SIG-M5 treated with dmso at 0.1 percent for 504 hours (cell line): ENCODE measurements around the gene ALG9.

ENCODE experiments used
- DNase-seq: peaks from one replicate; lab custom pipeline; 2025; ENCODE audit not compliant: unreplicated experiment; lab: John Stamatoyannopoulos, UW

Gene ALG9, protein sequence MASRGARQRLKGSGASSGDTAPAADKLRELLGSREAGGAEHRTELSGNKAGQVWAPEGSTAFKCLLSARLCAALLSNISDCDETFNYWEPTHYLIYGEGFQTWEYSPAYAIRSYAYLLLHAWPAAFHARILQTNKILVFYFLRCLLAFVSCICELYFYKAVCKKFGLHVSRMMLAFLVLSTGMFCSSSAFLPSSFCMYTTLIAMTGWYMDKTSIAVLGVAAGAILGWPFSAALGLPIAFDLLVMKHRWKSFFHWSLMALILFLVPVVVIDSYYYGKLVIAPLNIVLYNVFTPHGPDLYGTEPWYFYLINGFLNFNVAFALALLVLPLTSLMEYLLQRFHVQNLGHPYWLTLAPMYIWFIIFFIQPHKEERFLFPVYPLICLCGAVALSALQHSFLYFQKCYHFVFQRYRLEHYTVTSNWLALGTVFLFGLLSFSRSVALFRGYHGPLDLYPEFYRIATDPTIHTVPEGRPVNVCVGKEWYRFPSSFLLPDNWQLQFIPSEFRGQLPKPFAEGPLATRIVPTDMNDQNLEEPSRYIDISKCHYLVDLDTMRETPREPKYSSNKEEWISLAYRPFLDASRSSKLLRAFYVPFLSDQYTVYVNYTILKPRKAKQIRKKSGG

DNA sequence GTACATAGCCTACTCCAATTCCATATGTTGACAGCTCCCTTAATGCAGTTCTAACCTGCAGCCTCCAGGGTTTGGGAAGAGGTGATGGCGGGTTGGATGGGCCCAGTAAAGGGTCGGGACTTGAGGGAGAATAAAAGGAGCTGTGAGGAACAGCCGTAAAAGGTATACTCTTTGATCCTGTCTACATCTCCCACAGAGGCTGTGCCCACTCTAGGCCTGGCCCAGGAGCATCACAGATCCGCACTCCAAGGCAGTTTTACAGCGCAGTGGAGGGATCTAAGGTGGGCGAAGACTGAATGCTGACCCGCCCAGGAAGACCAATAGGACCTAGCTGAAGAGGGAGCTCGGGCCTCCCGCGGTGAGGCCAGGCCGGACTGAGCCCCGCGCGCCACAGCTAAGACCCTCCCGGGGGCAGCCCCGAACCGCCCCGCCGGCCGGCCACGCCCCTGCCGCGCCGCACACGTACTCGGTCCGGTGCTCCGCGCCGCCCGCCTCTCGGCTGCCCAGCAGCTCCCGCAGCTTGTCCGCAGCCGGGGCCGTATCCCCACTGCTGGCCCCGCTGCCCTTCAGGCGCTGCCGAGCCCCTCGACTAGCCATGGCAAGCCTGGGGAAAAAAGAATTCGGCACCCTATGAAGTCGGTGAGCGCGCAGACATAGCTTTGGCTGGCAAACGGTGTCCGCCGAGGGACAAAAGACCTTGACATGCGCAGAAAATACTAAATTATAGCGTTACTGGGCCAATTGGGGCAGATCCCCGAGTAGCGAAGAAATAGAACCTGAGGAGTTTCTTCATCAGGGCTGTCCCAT lies at the start of gene ALG9:
Gene ALG9, minus strand, starts transcription at position 696 of the 807 bp plus-strand sequence. Its CDS starts 99 bp downstream, at position 597.
- DNase-seq, result peak; percentile 44

DNA sequence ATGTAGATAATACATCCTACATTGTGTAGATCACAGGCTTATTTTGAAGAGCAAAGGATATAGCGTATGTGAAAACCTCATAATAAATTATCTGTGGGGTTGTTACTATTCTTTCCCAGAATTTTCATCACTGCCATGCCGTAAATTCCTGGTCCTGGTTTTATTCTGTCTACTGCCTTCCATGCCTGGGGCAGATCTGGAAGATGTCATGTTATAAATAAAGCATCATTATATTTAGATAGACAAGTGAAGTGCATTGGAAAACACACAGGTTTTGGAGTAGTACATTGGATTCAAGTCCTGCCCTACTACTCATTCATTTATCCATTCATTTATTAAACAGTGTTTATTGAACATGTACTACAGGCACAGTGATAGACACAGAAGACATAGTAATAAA lies 49.5 kb upstream of the ALG9 start:
- no peak for DNase-seq

DNA sequence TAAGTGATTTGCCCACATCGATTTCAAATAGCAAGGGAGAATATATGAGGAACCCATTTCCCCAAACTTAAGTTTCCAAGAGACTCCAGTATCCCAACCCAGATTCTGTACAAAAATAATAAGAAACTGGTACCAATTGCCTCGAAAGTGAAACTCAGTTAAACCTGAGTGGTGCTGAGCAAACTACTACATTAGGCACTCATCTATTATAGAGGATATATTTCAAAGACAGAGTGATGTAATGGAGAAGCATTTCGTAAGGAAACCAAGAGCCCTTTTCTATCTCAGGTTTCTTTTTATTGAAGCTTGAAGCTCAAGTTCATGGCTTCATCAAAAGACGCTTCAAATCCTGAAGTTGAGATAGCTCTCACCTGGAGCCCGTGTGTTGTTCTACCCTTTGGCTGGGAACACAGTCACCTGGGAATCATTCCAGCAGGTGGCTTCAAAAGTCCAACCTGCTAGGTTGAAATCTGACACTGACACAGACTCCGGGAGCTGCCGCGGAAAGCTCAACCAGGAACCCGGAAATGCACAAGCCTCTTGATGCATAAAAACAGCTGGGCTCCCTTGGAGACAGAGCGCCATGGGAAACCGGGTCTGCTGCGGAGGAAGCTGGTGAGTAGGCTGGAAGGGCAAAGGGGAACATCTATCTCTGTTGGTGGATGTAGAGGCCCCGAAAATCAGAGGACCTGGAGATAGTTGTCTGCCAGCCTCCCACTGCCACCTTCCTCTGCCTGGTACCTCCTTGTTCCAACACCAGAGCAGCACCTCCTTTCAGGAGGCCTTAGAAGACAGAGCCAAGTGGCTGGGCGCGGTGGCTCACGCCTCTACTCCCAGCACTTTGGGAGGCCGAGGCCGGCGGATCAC lies 47.2 kb upstream of the ALG9 start, which contains the start of gene C11orf52:
Gene C11orf52, plus strand, starts transcription at position 524 of the 867 bp plus-strand sequence. Its CDS starts 60 bp downstream, at position 584.
- DNase-seq, result peak; percentile 49

DNA sequence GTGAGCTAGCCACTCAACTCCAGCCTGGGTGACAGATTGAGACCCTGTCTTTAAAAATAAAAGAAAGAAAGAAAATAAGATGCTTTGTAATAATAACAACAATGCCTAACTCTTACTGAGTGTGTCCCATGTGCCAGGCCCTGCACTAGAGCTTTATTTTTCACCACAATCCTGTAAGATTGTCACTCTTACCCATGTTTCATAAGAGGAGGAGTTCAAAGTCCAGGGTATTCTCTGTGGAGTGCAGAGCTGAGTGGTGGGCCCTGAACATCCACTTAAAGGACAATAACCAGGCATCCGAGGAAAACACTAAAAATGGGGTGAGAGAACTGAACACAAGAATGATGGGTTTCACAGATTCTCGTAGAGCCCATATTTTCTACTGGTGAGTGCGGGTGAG lies 46.4 kb upstream of the ALG9 start:
- DNase-seq, result no peak

DNA sequence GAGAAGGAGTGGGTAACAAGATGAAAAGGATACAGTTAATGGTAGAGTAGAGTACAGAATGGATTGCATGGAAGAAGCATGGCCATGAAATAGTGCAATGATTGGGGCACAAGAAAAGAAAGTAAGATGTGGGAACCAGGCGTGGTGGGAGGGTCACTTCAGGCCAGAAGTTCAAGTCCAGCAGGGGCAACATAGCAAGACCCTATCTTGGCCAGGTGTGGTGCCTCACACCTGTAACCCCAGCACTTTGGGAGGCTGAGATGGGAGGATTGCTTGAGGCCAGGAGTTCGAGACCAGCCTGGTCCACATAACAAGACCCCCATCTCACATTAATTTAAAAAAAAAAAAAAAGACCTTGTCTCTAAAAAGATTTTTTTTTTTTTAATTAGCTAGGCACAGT lies 45.9 kb upstream of the ALG9 start:
- no peak for DNase-seq

DNA sequence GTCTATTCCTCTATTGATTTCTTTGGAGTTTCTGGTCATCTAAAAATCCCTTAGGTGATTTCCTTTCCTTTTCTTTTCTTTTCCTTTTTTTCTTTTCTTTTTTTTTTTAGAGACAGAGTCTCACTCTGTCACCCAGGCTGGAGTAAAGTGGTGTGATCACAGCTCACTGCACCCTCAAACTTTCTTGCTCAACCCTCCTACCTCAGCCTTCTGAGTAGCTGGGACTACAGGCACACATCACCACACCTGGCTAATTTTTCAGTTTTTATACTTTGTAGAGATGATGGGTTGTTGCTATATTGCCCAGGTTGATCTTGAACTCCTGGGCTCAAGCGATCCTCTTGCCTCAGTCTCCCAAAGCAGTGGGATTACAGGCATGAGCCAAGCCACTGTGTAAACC lies 45.4 kb upstream of the ALG9 start:
- DNase-seq, result no peak

DNA sequence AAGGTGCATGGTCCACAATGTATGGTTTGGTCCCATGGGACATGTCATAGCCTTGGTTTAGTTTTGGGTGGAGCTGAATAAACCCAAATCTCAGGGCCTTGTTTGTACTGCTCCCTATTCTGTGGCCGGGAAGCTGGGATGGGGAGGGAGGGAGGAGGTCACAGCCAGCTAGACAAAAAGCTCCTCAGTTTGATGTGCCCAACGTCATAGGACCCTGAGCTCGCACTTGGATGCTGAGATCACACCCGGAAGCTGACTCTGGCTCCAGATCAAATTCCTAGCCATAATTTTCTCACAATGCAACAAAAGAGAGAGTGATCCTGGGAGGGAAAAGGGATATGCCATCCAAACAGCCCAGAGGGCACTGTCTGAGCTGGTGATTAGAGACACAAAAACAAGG lies 42.6 kb upstream of the ALG9 start:
- no peak for DNase-seq

DNA sequence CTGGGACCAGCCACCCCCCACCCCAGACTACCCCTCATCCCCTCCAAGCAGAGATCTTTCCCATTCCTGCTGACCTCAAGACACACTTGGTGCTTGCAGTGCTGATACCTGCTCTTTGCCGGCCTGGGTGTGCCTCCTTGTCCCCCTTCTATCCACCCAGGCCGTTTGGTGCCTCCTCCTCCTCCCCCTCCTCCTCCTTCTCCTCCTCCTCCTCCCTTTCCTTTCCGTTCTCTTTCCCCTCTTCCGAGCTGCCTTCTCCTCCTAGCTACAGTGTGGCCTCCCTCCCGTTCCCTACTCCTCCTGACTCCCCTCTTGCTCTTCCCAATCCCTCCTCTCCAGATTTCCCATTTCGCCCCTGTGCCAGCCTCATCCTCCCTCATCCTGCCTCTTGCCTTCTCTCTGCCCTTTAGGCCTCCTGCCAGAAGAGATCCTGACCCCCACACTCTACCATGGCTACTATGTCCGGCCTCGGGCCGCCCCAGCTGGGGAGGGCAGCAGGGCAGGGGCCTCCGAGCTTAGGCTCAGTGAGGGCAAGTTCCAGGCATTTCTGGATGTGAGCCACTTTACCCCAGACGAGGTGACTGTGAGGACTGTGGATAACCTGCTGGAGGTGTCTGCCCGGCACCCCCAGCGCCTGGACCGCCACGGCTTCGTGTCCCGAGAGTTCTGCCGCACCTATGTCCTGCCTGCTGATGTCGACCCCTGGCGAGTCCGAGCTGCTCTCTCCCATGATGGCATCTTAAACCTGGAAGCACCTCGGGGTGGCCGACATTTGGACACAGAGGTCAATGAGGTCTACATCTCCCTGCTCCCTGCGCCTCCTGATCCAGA lies 41.9 kb upstream of the ALG9 start:
- no peak for DNase-seq

DNA sequence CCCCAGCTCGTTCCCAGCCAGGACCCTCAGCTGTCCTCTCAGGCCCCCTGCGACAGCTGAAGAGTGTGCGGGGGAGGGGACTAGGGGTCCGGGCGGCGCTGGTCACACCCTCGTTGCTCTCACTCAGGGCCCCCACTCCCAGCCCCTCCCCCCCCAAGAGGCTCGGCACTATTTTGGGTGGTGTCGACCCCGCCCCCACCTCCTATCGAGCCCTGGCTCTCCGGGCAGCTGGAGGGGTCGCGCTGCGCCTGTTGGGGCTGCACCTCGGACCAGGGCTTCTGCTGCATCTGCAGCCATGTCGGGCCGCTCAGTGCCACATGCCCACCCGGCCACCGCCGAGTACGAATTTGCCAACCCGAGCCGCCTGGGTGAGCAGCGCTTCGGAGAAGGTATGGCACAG lies 41.2 kb upstream of the ALG9 start, which contains the start of gene HSPB2:
Gene HSPB2, plus strand, starts transcription at position 200 of the 400 bp plus-strand sequence. Its CDS starts 96 bp downstream, at position 296.
- DNase-seq, result no peak

DNA sequence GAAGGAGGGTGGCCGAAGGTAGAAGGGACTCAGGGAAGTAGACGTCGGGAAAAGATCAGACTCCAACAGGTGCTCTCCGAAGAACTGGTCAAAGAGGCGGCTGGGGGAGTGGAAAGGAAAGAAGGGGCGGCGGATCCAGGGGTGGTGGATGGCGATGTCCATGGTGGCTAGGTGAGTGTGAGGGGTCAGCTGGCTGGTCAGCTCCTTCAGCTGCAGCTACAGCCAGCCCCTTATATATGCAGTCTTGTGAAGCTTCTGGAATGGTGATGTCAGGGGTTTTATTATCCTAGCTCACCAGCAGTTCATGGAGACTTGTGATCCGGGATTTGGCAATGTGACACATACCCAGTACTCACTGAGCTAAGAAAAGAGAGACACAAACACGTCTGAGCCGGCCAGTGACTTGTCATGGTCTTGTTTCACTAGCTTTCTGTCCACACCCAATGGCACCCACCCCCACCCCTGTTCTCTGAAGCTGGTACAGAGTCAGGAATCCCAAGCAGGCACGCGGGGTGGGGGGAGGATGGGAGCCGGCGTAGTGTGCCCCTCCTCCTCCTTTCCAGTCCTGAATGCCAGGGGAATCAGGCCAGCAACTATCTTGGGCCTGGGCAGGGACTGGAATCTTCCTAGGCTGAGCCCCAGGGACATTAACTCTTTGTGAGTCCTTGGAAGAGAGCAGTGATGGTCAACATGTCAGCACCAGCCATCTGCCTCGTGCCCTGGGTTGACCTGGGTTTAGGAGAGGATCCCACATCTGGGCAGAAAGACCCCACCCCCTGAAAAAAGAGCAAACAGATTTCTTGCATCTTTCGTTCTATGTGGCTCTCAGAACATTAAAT lies 40.4 kb upstream of the ALG9 start, which contains the start of gene CRYAB:
Gene CRYAB, minus strand, starts transcription at position 208 of the 839 bp plus-strand sequence. Its CDS starts 46 bp downstream, at position 162.
- DNase-seq, result no peak

DNA sequence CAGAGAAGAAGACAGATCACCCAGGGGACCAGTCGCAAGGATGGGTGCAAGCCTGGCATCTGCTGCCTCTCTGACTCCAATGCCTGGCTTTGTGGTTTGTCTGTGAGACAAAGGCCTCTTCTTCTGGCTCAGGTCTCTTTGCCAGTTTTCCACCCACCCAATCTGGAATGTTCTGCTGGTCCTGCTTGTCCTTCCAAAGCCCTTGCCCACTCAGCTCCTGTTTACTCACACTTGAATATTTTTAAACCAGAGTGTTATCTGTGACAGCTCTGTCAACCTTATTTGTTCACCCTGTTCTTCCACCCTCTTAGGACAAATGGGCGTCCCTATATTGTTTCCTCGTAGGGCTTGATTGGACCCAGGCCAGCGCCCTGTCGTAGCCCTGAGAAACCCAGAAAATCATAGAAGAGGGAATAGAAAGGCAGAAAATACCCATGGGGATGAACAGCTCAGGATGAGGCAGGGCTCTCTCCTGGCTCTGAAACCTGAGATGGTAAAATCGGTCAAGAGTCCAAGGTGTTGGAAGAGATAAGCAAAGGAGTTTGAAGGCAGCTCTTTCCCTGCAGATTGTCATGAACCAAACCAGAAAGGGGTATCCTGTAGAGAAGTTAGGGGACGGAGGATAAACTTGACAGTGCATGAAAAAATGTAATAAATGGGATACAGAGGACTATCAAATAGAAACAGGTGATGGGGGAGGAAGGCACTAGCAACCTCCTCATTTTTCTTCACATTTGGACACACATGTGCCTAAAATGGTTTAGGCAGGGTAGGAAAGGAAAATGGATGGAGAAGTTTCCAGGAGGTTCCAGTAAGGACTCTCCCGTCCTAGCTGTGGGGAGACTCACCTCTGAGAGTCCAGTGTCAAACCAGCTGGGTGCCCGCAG lies 39.5 kb upstream of the ALG9 start:
- DNase-seq, result no peak

DNA sequence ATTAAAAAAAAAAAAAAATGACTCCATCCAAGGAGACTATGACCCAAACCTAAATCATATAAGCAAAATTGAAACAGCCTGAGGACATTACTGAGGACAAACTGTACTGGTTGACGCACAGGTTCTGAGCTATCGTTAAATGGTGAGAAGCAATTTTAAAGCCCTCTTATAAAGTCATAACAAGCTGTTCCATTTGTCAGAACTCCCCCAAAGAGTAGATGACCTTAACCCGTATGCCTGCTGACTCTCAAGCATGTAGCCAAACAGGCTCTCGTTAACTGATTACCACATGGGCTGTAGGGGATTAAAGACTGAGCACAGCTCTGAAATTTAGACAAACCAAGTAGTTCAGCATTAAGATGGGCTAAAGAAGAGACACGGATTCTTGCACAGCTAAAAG lies 38.0 kb upstream of the ALG9 start:
- DNase-seq, result no peak

DNA sequence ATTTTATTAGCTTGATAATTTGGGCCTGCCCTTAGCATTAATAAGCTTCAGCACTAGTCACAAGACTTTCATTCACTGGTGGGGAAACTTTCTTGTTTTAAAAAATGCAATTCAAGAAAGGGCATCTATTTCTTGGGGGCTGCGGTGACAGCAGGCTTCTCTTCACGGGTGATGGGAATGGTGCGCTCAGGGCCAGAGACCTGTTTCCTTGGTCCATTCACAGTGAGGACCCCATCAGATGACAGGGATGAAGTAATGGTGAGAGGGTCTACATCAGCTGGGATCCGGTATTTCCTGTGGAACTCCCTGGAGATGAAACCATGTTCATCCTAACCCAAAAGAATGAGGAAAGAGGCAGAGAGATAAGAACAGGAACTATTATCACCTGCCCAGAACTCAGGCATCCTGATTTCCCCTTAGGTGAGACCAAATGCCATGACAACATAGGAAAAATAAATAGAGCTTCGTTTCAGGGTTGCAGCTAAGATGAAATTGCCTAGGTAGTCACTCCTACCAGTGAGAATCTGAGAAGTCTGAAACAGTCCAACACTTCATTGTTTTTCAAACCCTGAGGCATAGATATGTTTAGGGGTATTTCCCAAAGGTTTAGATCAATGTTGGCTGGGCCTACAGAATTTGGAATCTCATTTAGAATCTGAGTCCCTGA lies 37.4 kb upstream of the ALG9 start:
- DNase-seq, result no peak

DNA sequence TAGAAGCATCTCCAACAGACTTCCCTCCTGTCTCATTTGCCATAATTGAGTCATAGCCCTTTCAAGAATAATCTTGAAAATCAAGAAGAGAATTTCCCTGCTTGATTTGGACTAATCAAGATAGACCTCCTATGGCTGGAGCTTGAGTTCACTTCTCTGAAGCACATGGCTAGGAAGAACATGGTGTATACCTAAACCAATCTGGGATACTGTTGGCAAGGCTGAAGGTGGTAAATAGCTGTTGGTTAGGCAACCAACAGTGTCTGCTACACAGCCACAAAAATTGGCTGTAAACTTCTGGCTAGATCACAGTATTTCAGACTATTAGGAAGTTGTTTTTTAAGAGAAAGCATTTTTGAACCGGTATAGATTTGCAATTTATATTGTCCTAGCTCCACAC lies 35.3 kb upstream of the ALG9 start:
- DNase-seq, result no peak

DNA sequence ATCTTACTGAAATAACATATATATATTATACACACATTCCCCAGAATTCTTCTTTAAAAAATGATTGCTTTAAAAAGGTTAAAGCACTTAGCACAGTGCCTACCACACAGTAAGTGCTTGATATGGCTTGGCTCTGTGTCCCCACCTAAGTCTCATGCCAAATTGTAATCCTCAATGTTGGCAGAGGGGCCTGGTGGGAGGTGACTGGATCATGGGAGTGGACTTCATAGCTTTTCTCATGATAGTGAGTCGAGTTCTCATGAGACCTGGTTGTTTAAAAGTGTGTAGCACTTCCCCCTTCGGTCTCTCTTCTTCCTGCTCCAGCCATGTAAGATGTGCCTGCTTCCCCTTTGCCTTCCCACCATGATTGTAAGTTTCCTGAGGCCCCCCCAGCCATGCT lies 34.0 kb upstream of the ALG9 start:
- no peak for DNase-seq

DNA sequence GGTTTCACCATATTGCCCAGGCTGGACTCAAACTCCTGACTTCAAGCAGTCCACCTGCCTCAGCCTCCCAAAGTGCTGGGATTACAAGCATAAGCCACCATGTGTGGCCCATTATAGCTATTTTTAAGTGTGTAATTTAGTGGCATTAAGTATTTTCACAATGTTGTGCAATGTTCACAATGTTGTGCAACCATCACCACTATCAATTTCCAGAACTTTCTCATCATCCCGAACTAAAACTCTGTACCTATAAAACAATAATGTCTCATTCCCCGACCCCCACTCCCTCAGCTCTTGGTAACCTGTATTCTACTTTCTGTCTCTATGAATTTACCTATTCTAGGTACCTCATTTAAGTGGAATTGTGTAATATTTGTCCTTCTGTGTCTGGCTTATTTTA lies 15.5 kb upstream of the ALG9 start:
- DNase-seq, result no peak

DNA sequence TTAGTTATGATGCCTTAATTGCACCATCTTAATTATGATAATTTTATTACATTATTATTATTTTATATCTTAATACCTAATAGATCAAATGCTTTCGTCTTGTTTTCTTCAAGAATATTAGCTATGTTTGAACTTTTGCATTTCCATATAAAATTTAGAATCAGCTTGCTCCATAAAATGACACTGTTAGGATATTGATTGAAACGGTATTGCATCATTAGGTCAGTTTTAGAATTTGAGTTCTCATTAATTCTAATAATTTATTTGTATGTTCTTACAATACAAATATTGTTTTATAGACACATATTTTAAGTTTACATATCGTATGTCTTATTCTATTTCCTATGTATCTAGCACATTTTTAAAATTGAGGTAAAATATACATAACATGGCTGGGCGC lies 14.7 kb upstream of the ALG9 start:
- no peak for DNase-seq
